SK-N-SH (cell line): ENCODE measurements around the gene IGF1R. TPM values are rescaled to one million over a fixed set of nuclear protein-coding genes. Genes with fewer than 3 reads are reported as not detected.

Experiments
- CTCF ChIA-PET: fragments of 300-600, 350-600 bp; formaldehyde crosslinking; extraction: SDS; loops from one replicate; lab custom pipeline; 2021; lab: Yijun Ruan, JAX
- POLR2A ChIA-PET: fragments of 350-600 bp; sonication (Branson Sonifier 250); formaldehyde crosslinking; extraction: SDS; loops from one replicate; lab custom pipeline; 2020; ENCODE audit warnings: antibody characterized with exemption, inconsistent platforms; lab: Yijun Ruan, JAX
- DNase-seq: peaks from one replicate; pipeline ENCODE4 v3.0.0; 2012
- H2AFZ ChIP-seq: fragments of 200-600 bp; sonication (generic); 2 replicates; pipeline ENCODE4 v1.8.1; 2016; ENCODE audit warnings: antibody characterized with exemption, mild to moderate bottlenecking, low read depth
- H3F3A ChIP-seq: fragments of 200-600 bp; sonication (generic); replicated peaks from 2 replicates; pipeline ENCODE3; 2016; ENCODE audit warnings: antibody characterized with exemption, mild to moderate bottlenecking; ENCODE audit not compliant: insufficient read depth
- H3K27ac ChIP-seq, 2 experiments: fragments of 200-500 bp in 1 of 2; fragments of 200-600 bp in 1 of 2; sonication (Bioruptor generic) in 1 of 2; sonication (generic), shearing (Covaris generic) in 1 of 2; 2 replicates each; pipeline versions ENCODE4 v1.5.1 to v1.6.1; 2014 to 2016; ENCODE audit warnings: low read depth in 2 of 2, inconsistent platforms in 1 of 2, low read length in 1 of 2, mild to moderate bottlenecking in 1 of 2, mixed read lengths in 1 of 2
- H3K27me3 ChIP-seq: fragments of 200-600 bp; sonication (generic), shearing (Covaris generic); 2 replicates; pipeline ENCODE4 v1.6.1; 2016; ENCODE audit warnings: mixed run types; ENCODE audit not compliant: insufficient read depth
- H3K36me3 ChIP-seq, 2 experiments: fragments of 200-500 bp in 1 of 2; fragments of 200-600 bp in 1 of 2; sonication (Bioruptor generic) in 1 of 2; sonication (generic) in 1 of 2; replicated peaks in 1 of 2; 2 replicates each; pipeline versions ENCODE3 to v1.5.1; 2014 to 2016; ENCODE audit warnings: low read length in 1 of 2, mild to moderate bottlenecking in 1 of 2; ENCODE audit not compliant: insufficient read depth in 2 of 2, control insufficient read depth in 1 of 2
- H3K4me1 ChIP-seq, 2 experiments: fragments of 200-500 bp in 1 of 2; fragments of 200-600 bp in 1 of 2; sonication (Bioruptor generic) in 1 of 2; sonication (generic), shearing (Covaris generic) in 1 of 2; 2 replicates each; pipeline versions ENCODE4 v1.5.1 to v1.6.1; 2014 to 2016; ENCODE audit warnings: low read depth in 1 of 2, low read length in 1 of 2, mixed run types in 1 of 2; ENCODE audit not compliant: insufficient read depth in 2 of 2, control insufficient read depth in 1 of 2
- H3K4me2 ChIP-seq: fragments of 200-600 bp; sonication (generic), shearing (Covaris generic); 2 replicates; pipeline ENCODE4 v1.6.1; 2017; ENCODE audit warnings: mixed run types
- H3K4me3 ChIP-seq, 2 experiments: fragments of 200-500 bp in 1 of 2; fragments of 200-600 bp in 1 of 2; sonication (Bioruptor generic) in 1 of 2; sonication (generic), shearing (Covaris generic) in 1 of 2; 2 replicates each; pipeline versions ENCODE4 v1.5.1 to v1.8.1; 2014 to 2016; ENCODE audit warnings: low read depth in 2 of 2, inconsistent platforms in 1 of 2, low read length in 1 of 2, mild to moderate bottlenecking in 1 of 2, mixed read lengths in 1 of 2, moderate library complexity in 1 of 2
- H3K79me2 ChIP-seq: fragments of 200-600 bp; sonication (generic); 2 replicates; pipeline ENCODE4 v1.8.1; 2017; ENCODE audit warnings: mild to moderate bottlenecking; ENCODE audit not compliant: insufficient read depth
- H3K9ac ChIP-seq: fragments of 200-600 bp; sonication (generic); 2 replicates; pipeline ENCODE4 v1.6.1; 2017; ENCODE audit warnings: mixed run types
- H3K9me2 ChIP-seq: fragments of 200-600 bp; sonication (generic); 2 replicates; pipeline ENCODE4 v1.6.1; 2017; ENCODE audit warnings: mixed run types
- H3K9me3 ChIP-seq: fragments of 200-600 bp; sonication (generic); 2 replicates; pipeline ENCODE4 v1.6.1; 2017; ENCODE audit warnings: mixed run types, mild to moderate bottlenecking, moderate library complexity
- H4K20me1 ChIP-seq: fragments of 200-600 bp; sonication (generic); 2 replicates; pipeline ENCODE4 v1.6.1; 2017; ENCODE audit warnings: mild to moderate bottlenecking, mixed run types; ENCODE audit not compliant: insufficient read depth
- CHD2 ChIP-seq: fragments of 150-350 bp; IDR thresholded peaks from 2 replicates; pipeline ENCODE4 v1.6.1; 2018; ENCODE audit warnings: low read length; ENCODE audit not compliant: partially characterized antibody
- EZH2phosphoT487 ChIP-seq: fragments of 200-600 bp; sonication (generic); IDR thresholded peaks from 2 replicates; pipeline ENCODE4 v1.6.1; 2017; ENCODE audit warnings: low read depth, mixed run types, mild to moderate bottlenecking, antibody characterized with exemption, moderate library complexity, borderline replicate concordance
- GABPA ChIP-seq: IDR thresholded peaks from 2 replicates; pipeline ENCODE4 v1.4.0; 2012; ENCODE audit warnings: low read depth, mild to moderate bottlenecking
- NRF1 ChIP-seq: IDR thresholded peaks from 2 replicates; pipeline ENCODE4 v1.6.1; 2012; ENCODE audit warnings: low read depth, mild to moderate bottlenecking, low read length
- WGBS: methylation state at CpG from one replicate; pipeline ENCODE4 v1.1.6; 2017; ENCODE audit warnings: low lambda C conversion rate; 5-methylcytosine and 5-hydroxymethylcytosine counted together
- polyA plus RNA-seq, 3 experiments: library from polyadenylated mRNA; depleted of rRNA; stranded (reverse); fragments of >200 nt; gene quantifications; 2 replicates each; pipeline ENCODE4 v1.2.3, GENCODE V29; 2012
- TF ChIP-seq, protein P1 (sequence below): IDR thresholded peaks from 2 replicates; pipeline ENCODE4 v1.6.1; 2012; ENCODE audit warnings: mild to moderate bottlenecking, low read depth, low read length, moderate library complexity

The IGF1R gene
- polyA plus RNA-seq, 1 of the 3 experiments (the other 2 are of a cell fraction), result 9.5 TPM

DNA sequence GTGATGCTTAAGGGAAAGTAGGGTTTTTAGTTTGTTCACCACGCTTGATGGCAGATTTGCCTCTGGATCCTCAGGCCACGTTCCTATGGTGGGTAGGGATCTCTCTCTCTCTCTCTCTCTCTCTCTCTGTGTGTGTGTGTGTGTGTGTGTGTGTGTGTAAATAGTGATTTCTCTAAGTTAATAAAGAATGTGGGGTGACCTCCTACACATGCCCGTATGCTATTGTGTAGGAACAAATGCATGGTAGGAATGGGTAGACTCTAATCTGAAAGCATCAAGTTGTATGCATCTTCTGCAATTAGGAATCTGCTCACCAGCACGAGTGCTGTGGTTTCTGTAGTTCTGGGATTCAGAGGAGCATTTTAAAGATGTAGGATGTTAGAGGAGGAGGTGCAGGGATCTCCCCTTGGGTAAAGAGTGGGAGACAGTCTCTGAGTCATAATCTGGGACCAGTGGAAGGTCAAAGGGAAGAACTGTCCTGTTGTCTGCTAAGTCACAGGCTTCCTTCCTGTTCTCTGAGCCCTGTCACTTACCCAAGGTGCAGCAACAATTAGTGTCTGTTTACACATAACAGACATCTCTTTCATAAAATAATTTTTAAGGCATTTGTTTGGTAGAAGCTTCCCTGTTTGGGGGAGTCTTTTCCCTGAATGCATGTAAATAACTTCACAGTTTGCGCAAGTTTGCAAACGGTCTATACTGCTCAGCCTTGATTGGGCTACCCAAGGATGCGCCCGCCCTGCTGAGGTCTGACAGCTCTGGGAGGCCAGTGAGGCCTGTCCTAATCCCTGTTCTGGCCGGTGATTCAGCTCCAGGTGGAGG, 139.8 kb downstream of the IGF1R start (continued):
- TF ChIP-seq, protein P1, sequence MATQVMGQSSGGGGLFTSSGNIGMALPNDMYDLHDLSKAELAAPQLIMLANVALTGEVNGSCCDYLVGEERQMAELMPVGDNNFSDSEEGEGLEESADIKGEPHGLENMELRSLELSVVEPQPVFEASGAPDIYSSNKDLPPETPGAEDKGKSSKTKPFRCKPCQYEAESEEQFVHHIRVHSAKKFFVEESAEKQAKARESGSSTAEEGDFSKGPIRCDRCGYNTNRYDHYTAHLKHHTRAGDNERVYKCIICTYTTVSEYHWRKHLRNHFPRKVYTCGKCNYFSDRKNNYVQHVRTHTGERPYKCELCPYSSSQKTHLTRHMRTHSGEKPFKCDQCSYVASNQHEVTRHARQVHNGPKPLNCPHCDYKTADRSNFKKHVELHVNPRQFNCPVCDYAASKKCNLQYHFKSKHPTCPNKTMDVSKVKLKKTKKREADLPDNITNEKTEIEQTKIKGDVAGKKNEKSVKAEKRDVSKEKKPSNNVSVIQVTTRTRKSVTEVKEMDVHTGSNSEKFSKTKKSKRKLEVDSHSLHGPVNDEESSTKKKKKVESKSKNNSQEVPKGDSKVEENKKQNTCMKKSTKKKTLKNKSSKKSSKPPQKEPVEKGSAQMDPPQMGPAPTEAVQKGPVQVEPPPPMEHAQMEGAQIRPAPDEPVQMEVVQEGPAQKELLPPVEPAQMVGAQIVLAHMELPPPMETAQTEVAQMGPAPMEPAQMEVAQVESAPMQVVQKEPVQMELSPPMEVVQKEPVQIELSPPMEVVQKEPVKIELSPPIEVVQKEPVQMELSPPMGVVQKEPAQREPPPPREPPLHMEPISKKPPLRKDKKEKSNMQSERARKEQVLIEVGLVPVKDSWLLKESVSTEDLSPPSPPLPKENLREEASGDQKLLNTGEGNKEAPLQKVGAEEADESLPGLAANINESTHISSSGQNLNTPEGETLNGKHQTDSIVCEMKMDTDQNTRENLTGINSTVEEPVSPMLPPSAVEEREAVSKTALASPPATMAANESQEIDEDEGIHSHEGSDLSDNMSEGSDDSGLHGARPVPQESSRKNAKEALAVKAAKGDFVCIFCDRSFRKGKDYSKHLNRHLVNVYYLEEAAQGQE, result no peak

- 86% methylated on average over 4 of the region's 4 CpGs for WGBS
- H3K4me3 ChIP-seq, result no peak overlapping the region
- H3K9me3 ChIP-seq, result no peaks in the 10 kb centered on the region
- H3K36me3 ChIP-seq, result no peaks in the 10 kb centered on the region
- CTCF ChIA-PET, result interaction anchor here (1.8 to 11.3 kb wide), 2 partner anchors 10 to 93 kb away, joined by 5 to 77 read pairs; no protein-coding TSS in a partner anchor
- H3K79me2 ChIP-seq, result peaks cover 64% of the 10 kb centered on the region; the same call in 1 of the 2 replicates
- no peaks in the 10 kb centered on the region for H3K9me2 ChIP-seq
- no peak overlapping the region for H3K27ac ChIP-seq
- H2AFZ ChIP-seq, result no peak overlapping the region
- DNase-seq, result no peak
- H4K20me1 ChIP-seq, result peaks cover 18% of the 10 kb centered on the region; the same call in 1 of the 2 replicates
- no peaks in the 10 kb centered on the region for H3K27me3 ChIP-seq
- POLR2A ChIA-PET, result no interaction called here
- H3K4me1 ChIP-seq, result peaks cover 23 to 29% of the 10 kb centered on the region in 2 experiments; a peak in 2 of 4 replicates
- H3K9ac ChIP-seq, result no peak overlapping the region
- no peaks in the 10 kb centered on the region for H3F3A ChIP-seq
- H3K4me2 ChIP-seq, result no peak overlapping the region
- TF ChIP-seq GABPA (no peak), NRF1 (no peak), EZH2phosphoT487 (no peak), CHD2 (no peak)
- TF ChIP-seq, protein P1, result no peak
Measured at GRCh38 chr15:98789020-98789419, 140.7 kb downstream of the IGF1R start.
